Mucosa of gallbladder (tissue), 1 donor: ENCODE results near the gene NFATC1. TPM values are rescaled to one million over a fixed set of nuclear protein-coding genes. Genes with fewer than 3 reads are reported as not detected.

ENCODE experiments used
- DNase-seq: peaks from one replicate; pipeline ENCODE4 v3.0.0-alpha.2; 2020; ENCODE audit warnings: low spot score
- total RNA-seq: library from RNA; stranded (reverse); gene quantifications from one replicate; pipeline ENCODE4 v1.2.1, GENCODE V29; 2021
- donor health status: DM: no; HTN: no; CAD: no.

NFATC1 gene
- total RNA-seq, 1 donor from 2014 or later: 7.4 TPM

- no peak for DNase-seq
Observed at GRCh38 chr18:79440316-79441110, 44.8 kb downstream of the NFATC1 start.

GRCh38 chr18:79441420-79441819, 45.7 kb downstream of the NFATC1 start:
- no peak for DNase-seq

GRCh38 chr18:79442508-79443221, 46.9 kb downstream of the NFATC1 start:
- no peak for DNase-seq

- no peak for DNase-seq
Observed at GRCh38 chr18:79445221-79445620, 49.5 kb downstream of the NFATC1 start.

- DNase-seq: no peak
Observed at GRCh38 chr18:79445696-79446561, 50.2 kb downstream of the NFATC1 start.

GRCh38 chr18:79446931-79447330, 51.2 kb downstream of the NFATC1 start:
- DNase-seq: no peak

GRCh38 chr18:79447703-79448367, 52.1 kb downstream of the NFATC1 start:
- DNase-seq: no peak

- DNase-seq: no peak
Observed at GRCh38 chr18:79448621-79449020, 52.9 kb downstream of the NFATC1 start.

GRCh38 chr18:79449551-79450288, 54.0 kb downstream of the NFATC1 start:
- no peak for DNase-seq

- no peak for DNase-seq
Observed at GRCh38 chr18:79450289-79451080, 54.8 kb downstream of the NFATC1 start.

- DNase-seq: no peak
Observed at GRCh38 chr18:79451237-79452125, 55.8 kb downstream of the NFATC1 start.

GRCh38 chr18:79452190-79452990, 56.7 kb downstream of the NFATC1 start:
- no peak for DNase-seq

- no peak for DNase-seq
Observed at GRCh38 chr18:79452991-79453645, 57.4 kb downstream of the NFATC1 start.

GRCh38 chr18:79453816-79454735, 58.3 kb downstream of the NFATC1 start:
- no peak for DNase-seq

- no peak for DNase-seq
Observed at GRCh38 chr18:79455261-79455660, 59.5 kb downstream of the NFATC1 start.
